Keratinocyte (primary cell): ENCODE results near the gene DIPK1A.

Experiments
- EZH2 ChIP-seq: IDR thresholded peaks from one replicate; pipeline ENCODE4 v1.6.1; 2012; ENCODE audit warnings: inconsistent platforms, mild to moderate bottlenecking, low read length, moderate library complexity
- TF ChIP-seq, protein P1 (sequence below), 3 experiments: IDR thresholded peaks in 1 of 3; conservative IDR thresholded peaks in 1 of 3; optimal IDR thresholded peaks in 1 of 3; 2 replicates in 2 of 3; 3 replicates in 1 of 3; pipeline versions ENCODE3 to v1.5.1; 2011; ENCODE audit warnings: low read length in 3 of 3, mild to moderate bottlenecking in 3 of 3, moderate library complexity in 2 of 3, control low read depth in 1 of 3, inconsistent platforms in 1 of 3; ENCODE audit not compliant: insufficient read depth in 2 of 3; ENCODE audit errors: extremely low read depth in 1 of 3

- TF ChIP-seq, protein P1, sequence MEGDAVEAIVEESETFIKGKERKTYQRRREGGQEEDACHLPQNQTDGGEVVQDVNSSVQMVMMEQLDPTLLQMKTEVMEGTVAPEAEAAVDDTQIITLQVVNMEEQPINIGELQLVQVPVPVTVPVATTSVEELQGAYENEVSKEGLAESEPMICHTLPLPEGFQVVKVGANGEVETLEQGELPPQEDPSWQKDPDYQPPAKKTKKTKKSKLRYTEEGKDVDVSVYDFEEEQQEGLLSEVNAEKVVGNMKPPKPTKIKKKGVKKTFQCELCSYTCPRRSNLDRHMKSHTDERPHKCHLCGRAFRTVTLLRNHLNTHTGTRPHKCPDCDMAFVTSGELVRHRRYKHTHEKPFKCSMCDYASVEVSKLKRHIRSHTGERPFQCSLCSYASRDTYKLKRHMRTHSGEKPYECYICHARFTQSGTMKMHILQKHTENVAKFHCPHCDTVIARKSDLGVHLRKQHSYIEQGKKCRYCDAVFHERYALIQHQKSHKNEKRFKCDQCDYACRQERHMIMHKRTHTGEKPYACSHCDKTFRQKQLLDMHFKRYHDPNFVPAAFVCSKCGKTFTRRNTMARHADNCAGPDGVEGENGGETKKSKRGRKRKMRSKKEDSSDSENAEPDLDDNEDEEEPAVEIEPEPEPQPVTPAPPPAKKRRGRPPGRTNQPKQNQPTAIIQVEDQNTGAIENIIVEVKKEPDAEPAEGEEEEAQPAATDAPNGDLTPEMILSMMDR (optimal IDR thresholded peaks at IDR 0.05 in 1 of 3, IDR thresholded peaks at IDR 0.05 in 1 of 3, conservative IDR thresholded peaks at IDR 0.05 in 1 of 3; ENCODE audit: extremely low read depth in 1 of 3, insufficient read depth in 2 of 3, low read length in 3 of 3) = no peak
- TF ChIP-seq EZH2 = no peak
These were observed 27.8 kb downstream of the DIPK1A start for GRCh38 chr1:92933459-92933858.
